ENCODE results near the gene SART1. TPM values are rescaled to one million over a fixed set of nuclear protein-coding genes. Genes with fewer than 3 reads are reported as not detected.

SART1 gene, protein sequence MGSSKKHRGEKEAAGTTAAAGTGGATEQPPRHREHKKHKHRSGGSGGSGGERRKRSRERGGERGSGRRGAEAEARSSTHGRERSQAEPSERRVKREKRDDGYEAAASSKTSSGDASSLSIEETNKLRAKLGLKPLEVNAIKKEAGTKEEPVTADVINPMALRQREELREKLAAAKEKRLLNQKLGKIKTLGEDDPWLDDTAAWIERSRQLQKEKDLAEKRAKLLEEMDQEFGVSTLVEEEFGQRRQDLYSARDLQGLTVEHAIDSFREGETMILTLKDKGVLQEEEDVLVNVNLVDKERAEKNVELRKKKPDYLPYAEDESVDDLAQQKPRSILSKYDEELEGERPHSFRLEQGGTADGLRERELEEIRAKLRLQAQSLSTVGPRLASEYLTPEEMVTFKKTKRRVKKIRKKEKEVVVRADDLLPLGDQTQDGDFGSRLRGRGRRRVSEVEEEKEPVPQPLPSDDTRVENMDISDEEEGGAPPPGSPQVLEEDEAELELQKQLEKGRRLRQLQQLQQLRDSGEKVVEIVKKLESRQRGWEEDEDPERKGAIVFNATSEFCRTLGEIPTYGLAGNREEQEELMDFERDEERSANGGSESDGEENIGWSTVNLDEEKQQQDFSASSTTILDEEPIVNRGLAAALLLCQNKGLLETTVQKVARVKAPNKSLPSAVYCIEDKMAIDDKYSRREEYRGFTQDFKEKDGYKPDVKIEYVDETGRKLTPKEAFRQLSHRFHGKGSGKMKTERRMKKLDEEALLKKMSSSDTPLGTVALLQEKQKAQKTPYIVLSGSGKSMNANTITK
- 22.1 TPM for total RNA-seq

DNA sequence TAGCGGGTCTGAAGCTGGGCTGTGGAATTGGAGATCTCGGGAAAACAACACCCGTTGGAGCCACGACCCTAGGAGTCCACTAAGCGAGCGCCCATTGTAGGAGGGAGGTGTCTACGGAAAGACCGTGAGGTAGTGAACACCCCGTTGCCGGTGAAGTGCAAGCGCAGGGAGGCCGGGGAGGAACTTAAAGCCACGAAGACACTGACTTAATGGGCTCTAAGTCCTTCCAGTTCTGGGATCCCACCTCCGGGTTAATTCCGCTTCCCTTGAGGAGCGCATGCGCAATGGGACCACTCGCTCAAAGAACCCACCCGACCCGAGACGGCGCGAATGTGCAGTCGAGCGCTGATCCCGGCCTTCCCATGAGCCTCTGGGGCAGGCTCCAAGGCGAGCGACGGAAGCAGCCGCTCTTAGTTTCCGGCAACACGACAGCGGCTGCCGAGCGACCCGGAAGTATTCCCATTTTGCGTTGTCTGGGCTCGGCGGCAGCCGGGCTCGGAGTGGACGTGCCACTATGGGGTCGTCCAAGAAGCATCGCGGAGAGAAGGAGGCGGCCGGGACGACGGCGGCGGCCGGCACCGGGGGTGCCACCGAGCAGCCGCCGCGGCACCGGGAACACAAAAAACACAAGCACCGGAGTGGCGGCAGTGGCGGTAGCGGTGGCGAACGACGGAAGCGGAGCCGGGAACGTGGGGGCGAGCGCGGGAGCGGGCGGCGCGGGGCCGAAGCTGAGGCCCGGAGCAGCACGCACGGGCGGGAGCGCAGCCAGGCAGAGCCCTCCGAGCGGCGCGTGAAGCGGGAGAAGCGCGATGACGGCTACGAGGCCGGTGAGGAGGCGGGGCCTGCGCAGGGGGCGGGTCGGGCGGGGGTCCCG is at the start of gene SART1:
TSS of gene SART1 (plus strand) at position 468 of the 874 bp plus-strand sequence. CDS start at position 515, 47 bp downstream.
- peak; percentile 96 for DNase-seq

DNA sequence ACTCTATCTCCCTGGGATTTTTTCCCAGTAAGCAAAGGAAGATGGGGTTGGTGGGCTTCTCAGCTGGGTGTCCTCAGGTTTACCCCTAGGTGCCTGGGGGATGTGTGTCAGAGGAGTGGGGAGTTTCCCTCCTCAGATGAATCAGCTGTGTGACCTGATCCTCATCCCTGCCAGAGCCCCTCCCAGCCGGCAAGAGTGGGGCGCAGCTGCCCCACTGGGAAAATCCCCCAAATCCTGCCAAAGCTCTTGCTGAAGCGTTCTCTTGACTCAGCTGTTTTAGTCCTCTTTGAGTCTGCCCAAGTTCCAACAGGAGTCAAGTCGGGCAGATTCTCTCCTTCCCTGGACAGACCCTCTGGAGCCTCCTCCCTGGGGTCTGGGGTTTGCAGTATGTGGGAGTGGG is 48.7 kb upstream of the SART1 start:
- no peak for DNase-seq

DNA sequence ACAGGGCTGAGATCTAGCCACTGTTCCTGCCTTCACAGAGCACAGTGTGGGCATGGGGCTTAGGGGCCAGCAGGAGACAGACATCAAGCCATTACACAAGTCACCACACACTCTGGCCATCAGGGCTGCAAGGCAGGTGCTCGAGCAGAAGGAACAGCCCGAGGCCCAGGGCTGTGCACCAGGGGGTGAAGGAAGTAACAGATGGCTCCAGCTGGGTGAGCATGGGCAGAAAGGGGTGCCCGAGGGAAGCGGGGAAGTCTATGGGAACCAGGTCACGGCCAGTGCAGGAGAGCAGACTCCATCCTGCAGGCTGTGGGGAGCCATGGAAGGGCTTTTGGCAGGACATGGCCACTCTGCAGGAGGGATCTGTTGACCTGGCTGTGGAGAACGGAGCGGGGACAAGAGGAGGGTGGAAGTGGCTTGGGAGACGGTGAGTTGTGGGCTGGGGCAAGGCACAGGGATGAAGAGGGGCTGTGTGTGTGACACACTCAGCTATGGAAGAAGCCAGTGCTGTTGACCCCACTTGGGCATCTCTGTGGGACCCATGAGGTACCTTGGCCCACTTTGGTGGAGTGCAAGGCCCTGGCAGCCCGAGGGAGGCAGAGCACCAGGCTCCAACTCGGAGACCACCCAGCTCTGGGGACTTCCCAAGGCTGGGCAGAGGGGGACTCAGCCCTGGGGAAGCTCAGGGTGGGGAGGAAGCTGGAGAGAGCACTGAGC is 46.3 kb upstream of the SART1 start:
- no peak for DNase-seq

DNA sequence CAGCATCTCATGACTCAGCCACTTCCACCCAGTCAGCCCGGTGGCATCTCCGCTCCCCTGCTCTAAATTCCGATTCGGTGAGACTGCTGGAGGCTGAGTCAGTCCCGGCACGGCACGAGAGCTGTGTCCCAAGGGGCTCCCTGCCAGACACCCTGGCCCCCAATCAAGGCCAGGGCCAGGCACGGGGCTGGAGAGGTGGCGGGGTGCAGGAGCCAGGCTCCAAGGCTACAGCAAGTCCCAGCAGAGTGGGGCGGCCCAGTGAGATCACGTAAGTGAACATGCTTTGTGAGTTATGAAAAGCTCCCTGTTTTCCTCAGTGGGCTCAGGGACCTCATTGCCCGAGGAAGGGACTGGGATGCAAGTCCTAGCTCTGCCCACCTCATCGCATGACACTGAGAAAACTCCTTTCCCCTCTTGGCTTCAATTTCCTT is 45.7 kb upstream of the SART1 start:
- peak; percentile 70 for DNase-seq

DNA sequence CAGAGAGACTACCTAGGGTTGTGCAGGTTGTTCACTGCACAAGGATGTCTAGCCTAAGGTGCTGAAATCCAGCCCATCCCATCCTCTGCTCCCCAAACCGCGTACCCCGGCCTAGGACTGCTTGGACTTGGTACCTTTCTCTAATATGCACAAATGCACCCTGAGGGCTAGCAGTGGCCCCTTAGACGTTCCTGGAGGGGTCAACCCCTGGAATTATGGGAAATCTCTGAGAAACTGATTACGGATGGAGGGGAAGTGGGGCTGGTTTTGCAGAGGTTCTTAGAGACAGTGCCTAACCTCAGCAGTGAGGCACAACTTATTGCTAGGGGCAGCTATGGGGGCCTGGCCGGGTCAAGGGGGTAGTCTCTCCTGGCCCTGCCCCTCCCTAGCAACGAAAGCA is 45.1 kb upstream of the SART1 start:
- no peak for DNase-seq

DNA sequence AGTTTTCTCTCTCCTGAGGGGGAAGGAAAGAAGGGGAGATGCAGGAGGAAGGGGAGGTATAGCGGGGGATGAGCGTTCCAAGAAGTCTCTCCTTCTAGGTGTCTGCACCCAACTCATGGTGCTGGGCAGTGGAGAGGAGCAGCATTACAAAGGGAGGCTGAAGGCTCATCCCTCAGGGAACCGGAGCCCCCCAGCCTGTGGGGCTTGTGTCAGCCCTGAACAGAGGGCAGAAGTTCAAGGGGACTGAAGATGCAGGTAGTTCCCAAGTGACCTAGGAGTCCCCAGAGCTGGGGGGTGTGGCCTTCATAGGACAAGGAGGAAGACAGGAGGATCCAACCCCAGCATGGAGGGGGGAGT is 44.5 kb upstream of the SART1 start:
- no peak for DNase-seq

DNA sequence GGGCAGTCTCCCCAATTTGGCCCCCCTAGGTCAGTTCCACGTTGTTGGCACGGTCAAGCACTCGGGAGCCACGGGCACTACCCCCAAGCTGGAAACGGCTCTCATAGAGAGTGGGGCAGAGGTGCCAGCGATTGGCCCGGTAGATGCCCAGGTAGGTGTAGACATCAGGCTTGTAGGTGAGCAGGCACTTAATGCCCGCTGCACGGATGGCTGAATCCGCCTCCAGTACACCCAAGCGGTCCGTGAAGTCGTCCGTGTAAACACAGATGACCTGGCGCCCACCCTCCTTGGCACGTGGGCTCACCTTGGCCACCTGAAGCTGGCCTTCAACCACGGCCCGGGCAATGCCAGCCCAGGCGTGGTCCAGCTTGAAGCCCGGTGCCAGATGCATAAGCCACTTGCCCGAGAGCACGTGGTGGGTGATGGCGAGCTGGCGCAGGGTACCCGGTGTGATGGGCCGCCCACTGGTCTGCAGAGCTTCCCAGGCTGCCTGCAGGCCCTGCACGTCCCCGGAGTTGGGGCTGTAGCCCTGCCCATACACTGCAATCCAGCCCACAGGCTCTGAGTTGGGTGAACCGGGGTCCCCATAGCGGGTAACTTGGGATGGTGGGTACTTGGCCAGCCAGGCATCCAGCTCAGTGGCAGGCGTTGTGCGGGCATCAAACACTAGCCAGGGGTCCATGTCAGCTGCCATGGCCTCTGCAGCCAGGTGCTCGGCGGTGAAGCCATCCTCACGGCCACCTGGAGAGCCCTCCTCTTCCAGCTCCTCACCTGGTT is 43.9 kb upstream of the SART1 start:
- no peak for DNase-seq

DNA sequence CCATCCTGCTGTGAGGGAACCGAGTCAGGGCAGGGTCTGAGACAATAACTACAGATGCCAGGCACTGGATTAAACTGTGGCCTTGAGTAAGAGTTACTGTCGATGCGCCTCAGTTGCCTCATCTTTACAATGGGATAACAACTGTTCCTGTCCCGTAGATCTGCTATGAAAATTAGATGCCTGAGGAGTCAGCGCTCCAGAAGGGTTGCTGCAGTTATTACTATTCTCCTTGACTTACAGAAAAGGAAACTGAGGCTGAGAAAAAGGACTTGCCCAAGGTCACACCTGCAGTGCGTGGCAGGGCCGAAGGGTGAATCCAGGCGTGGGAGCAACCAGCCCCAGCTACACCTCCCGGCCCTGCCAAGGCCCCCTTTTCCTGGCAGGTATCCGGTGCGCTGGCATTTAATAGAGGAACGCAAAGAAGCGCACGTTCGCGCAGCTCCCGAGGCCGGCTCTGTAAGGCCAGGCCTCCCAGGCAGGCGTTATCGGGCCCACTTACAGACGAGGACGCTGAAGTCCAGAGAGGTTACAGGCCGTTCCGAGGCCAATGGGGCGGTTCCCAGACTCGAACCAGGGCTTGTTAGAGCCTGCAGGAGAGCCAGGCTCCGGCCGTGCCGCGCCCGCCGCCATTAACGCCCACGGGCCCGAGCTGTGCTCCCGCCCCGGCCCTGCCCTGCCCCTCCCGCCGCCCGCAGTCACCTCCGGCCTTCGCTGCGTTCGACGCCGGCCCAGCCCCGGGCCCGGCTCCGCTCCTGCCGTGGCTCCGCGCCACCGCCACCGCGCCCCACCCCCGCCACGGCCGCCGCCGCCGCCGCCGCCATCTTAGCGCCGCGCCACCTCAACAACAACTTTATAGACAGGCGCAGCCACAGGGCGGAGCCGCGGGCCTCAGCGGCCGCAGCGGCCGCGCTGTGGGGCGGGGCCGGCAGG is 43.1 kb upstream of the SART1 start, which contains the start of gene C11orf68:
TSS of gene C11orf68 (minus strand) at position 852 of the 930 bp plus-strand sequence. CDS start at position 821, 31 bp downstream.
- DNase-seq, result no peak

DNA sequence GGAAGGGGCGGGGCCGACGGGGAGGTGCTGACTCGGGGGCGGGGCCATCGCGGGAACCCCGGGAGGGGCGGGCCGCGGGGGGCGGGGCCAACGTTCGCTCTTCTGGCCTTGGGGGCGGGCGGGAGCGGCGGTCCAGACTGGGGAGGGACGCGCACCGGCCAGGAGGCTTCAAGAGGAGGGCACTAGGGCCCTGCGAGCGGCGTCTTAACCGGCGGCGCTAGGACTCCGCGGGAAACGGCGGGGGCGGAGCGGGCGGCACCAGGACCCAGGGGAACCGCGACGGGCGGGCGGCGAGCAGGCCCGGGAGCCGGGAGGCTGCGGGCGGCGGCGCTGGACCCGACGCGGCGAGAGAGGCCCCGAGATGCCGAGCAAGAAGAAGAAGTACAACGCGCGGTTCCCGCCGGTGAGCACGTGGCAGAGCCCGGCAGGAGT is 42.4 kb upstream of the SART1 start, which contains the start of gene DRAP1:
TSS of gene DRAP1 (plus strand) at position 286 of the 432 bp plus-strand sequence. CDS start at position 362, 76 bp downstream.
- DNase-seq, result peak; percentile 99

DNA sequence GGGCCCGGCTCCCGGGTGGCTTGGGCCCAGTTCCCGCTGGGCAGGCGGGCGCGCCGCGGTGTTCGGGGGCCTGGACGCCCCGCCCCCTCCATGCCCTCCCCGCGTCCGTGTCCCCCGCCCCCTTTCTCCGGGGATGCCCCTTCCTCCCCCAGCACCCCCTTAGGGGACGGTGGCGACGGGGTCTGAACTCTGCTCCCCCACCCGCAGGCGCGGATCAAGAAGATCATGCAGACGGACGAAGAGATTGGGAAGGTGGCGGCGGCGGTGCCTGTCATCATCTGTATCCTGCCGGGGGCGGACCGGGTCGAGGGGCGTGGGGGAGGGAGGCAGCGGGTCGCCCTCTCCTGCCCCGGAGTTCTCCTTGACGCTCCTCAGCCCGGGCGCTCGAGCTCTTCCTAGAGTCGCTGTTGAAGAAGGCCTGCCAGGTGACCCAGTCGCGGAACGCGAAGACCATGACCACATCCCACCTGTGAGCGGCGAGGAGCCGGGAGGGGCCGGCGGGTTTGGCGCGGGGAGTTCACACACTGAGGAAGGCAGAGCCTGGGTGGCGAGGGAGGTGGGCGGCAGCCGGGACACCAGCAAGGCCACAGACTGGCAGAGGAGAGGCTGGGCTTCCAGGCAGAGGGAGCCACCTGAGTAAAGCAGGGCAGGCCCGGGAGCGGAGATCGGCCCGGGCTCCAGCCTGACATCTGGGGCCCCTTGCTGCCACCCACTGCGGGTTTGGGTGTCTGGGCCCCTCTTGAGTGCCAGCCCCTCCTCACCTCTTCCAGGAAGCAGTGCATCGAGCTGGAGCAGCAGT is 41.8 kb upstream of the SART1 start:
- DNase-seq, result no peak

DNA sequence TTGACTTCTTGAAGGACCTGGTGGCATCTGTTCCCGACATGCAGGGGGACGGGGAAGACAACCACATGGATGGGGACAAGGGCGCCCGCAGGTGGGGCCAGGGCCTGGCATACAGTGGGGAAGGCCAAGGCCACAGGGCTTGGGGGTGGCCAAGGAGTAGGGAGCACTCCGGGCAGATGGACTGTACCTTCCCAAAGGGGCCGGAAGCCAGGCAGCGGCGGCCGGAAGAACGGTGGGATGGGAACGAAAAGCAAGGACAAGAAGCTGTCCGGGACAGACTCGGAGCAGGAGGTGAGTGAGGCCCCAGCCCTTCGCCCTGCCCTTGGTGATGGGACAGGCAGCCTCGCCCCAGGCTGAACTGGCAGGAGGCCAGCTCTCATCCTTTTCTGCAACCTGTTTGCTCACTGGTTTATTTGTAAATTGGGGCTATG is 41.1 kb upstream of the SART1 start:
- DNase-seq, result no peak

DNA sequence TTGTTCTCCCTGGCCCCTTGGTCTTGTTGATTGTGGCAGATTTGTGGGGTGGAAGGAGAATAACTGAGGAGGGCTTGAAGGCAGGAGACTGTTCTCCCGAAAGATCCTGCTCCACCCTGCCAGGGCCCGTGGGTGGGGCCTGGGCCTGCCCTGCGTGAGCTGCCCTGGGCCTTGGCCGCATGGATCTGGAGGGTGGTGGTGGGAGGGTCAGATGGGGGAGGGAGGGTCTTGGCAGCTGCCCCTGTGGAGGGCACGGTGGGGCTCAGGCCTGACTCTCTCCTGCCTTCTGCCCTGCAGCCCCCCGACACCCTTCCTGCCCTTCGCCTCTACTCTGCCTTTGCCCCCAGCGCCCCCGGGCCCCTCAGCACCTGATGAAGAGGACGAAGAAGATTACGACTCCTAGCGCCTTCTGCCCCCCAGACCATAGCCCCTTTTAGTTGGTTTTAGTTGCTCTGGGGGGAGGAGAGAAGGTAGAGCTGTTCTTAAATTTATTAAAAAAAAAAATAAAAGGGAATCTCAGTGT is 40.4 kb upstream of the SART1 start:
- DNase-seq, result no peak

DNA sequence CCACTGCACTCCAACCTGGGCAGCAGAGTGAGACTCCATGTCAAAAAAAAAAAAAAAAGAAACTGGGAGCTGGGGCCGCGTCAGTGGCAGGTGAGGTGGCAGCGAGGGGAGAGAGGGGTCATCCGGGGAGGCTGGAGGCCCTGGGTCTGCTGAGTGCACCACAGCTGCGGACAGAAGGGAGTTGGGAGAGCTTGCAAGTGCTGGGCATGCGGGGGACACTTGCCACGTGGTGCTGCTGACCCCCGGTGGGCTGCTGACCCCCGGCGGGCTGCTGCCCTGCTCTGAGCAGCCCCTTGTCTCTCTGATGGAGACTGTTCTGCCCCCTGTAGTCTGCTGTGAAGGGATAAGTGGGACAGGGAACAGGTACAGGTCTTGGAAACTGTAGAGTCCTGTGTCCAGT is 39.7 kb upstream of the SART1 start:
- DNase-seq, result no peak

DNA sequence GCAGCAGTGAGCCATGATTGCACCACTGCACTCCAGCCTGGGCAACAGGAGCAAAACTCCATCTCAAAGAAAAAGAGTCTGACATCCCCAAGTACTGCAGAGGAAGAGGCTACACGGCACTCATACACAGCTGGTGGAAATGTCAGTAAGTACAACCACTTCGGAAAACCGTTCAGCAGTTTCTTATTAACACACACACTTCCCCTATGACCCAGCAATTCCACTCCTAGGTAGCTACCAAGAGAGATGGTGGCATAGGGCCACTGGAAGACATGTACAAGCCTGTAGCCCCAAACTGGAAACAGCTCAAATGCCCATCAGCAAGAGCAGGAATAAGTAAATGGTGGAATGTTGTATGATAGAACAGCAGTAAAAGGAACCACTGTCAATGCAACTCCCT is 39.0 kb upstream of the SART1 start:
- DNase-seq, result no peak

DNA sequence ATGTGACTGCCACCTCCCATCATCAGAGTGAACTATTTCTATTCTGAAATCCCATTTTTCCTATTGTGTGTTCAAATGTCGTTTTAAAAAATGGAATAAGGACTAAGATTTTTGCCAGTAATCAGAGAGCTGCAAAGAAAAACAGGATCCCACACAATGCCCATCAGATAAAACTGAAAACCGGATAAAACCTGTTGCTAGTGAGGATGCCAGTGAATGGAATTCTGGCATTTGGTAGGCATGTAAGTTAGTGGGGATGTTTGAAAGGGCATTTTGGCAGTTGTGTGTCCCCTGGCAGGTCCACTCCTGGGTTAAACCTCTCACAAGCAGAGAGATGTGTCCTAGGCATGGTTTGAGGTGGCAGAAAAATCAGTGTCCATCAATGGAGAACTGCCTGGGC is 36.1 kb upstream of the SART1 start:
- DNase-seq, result no peak

DNA sequence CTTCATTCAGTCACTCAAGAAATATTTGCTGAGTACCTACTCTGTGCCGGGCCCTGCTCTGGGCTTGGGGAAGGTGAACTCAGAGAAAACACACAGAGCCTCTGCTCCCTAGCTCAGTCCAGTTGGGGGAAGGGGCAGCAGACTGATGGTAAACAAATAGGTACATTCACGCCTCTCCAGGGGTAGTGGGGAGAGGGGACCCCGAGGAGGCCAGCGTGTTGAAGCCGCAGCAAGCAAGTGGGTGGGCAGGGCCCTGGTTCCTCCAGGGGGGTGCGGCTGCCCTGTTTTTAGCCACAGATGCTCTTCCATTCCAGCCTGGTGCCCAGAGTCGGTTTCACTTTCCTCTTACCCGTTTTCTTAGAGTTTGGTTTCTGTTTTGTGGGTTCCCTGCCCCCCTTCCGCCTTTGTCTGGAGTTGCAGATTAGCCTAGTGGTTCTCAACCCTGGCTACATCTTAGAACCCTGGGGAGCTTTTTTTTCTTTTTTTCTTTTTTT is 33.6 kb upstream of the SART1 start:
- DNase-seq, result no peak

DNA sequence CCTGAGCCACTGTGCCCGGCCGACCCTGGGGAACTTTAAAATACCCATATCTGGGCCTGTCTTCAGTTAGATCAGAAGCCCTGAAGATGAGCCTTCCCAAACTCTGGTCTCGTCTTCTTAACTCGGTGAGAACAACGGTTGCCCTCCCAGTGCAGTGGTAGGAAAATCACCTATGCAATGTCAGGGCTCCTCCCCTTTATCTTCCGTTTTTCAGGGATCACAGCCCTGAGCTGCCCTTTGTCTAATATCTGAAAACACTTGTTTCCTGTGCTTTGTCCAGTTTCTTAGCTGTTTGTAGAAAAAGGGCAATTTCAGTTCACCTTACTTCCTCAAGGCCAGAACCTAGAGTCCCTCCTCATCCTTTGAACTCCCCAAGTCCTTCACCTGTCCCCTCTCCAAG is 32.9 kb upstream of the SART1 start:
- DNase-seq, result no peak
